HS-5 (cell line): ENCODE results near the gene MAP3K2.

Experiments
- DNase-seq: peaks from one replicate; pipeline ENCODE4 v3.0.0-alpha.2; 2012; ENCODE audit warnings: low read depth

MAP3K2 gene, protein sequence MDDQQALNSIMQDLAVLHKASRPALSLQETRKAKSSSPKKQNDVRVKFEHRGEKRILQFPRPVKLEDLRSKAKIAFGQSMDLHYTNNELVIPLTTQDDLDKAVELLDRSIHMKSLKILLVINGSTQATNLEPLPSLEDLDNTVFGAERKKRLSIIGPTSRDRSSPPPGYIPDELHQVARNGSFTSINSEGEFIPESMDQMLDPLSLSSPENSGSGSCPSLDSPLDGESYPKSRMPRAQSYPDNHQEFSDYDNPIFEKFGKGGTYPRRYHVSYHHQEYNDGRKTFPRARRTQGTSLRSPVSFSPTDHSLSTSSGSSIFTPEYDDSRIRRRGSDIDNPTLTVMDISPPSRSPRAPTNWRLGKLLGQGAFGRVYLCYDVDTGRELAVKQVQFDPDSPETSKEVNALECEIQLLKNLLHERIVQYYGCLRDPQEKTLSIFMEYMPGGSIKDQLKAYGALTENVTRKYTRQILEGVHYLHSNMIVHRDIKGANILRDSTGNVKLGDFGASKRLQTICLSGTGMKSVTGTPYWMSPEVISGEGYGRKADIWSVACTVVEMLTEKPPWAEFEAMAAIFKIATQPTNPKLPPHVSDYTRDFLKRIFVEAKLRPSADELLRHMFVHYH

DNA sequence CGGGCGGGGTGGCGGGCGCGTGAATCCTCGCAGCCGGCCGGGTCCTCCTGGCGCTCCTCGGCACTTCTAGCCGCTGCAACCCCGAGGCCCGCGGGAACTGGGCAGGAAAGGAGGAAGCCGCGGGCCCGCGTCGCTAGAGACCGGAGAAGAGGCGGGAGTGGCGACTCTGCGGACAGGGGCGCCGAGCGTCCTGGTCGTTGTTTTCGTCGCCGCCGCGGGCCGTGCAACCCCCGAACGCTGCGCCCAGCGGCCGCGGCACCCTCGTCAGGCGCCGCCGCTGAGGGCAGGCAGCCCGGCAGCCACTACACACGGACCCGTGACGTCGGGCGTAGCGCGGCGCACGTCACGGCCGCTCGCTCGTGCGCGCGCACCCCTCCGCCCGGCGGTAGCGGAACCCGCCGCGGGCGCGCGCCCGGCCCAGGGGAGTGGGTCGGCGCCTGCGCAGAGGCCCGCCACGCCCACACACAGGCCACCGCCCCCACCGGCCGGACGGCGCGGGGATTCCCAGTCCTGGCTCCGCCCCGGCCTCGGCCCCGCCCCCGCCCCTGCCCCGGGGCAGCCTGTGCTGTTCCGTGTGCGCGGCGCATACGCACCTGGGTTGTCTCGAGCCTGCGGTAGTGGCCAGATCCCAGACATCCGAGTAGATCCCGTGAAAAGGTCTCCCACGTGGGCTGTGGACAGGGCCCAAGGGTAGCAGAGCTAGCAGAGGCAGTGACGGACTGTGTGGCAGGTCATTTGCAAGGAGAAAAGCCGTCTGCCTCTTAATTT is at the start of gene MAP3K2:
TSS of gene MAP3K2 (minus strand) at position 321 of the 768 bp plus-strand sequence. CDS start 44,846 bp downstream, outside the sequence.
- DNase-seq: no peak

DNA sequence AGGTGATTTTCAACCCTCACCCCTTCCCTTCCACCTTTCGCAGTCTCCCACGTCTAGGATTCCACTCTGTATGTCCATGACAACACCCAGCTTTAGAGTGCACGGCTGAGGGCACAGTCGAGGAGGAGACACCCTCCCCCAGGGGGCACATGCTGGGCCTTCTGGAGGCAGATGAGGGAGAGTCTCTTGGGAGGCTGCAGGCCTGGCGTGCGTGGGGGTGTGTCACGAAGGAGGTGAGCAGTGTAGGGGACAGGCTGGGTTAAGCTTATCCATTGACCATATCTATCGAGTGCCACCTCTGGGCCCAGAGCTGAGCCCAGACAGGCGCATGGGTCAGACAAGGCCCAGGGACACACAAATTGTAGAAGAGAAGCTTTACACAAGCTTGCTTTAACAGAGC is 49.3 kb upstream of the MAP3K2 start:
- no peak for DNase-seq

DNA sequence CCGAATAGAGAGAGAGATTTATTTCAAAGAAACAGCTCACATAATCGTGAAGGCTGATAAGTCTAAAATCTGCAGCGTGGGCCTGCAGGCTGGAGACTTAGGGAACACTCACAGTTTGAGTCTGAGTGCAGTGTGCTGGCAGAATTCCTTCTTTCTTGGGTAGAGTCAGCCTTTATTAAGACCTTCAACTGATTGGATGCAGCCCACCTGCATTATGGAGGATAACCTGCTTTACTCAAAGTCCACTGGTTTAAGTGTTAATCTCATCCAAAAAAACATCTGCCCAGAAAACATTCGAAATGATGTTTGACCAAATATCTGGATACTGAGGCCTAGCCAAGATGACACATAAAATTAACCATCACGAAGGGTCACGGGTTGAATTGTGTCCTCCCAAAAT is 46.7 kb upstream of the MAP3K2 start:
- DNase-seq: no peak

DNA sequence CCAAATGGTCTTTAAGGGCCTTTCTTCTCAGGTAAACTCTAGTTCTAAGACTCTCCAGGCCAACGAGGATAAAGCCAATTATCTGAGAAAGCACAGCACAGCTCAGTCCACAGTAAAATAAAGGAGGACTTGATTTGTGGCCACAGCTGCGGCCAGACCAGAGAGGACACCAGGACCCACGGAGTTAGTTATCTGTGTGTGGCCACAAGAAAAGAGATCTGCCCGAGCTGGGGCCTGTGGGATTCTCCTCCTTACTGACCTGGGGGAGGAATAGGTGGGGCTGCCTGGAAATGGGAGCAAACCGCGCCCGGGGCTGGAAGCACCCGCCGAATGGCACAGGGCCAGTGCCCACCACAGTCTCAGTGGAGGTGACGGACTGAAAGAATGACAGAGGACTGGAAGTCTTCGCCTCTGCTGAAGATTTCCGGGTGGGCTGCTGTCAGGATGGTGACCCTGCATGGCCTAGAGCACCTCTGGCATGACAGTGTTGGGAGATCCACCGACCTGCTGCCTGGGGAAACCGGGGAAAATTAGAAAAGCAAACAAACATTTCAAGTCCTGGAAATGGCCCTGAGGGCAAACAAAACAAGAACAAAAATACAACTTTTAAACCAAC is 43.7 kb upstream of the MAP3K2 start:
- DNase-seq: no peak

DNA sequence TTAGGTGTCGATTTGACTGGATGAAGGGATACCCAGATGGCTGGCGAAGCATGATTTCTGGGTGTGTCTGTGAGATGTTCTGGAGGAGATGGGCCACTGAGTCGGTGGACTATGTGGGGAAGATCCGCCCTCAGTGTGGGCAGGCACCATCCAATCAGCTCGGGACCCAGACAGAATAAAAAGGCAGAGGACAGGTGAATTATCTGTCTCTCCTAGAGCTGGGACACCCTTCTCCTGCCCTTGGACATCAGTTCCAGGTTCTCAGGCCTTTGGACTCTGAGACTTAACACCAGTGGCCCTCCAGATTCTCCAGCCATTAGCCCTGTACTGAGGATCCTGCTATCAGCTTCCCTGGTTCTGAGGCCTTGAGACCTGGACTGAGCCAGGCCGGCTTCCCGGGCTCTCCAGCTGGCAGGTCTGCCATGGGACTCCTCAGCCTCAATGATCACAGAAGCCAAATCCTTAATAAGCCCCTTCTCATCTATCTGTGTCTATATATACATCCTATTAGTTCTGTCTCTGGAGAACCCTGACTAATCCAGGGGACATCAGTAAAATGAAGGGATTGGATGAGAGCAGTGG is 42.2 kb upstream of the MAP3K2 start:
- no peak for DNase-seq

DNA sequence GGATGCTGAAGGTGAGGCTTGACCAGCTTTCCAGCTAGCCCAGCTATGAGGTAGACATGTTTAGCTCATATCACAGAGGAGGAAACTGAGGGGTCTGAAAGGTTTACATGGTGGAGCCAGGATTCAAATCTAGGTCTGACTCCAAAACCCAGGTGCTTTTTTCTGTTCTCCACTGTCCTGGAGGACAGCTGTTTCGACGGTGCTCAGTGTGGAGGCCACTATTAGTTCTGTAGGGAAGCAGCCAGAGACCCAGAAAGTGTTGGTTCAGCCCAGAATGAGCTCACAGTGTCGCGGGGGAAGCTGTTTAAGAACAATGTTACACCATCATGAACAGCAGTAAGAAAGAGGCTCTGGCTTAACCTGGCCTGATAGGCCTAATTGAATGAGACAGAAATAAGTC is 41.5 kb upstream of the MAP3K2 start:
- no peak for DNase-seq

DNA sequence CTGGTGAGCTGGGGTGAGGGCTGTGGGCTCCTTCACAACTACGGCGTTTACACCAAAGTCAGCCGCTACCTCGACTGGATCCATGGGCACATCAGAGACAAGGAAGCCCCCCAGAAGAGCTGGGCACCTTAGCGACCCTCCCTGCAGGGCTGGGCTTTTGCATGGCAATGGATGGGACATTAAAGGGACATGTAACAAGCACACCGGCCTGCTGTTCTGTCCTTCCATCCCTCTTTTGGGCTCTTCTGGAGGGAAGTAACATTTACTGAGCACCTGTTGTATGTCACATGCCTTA is 41.0 kb upstream of the MAP3K2 start:
- DNase-seq: no peak

DNA sequence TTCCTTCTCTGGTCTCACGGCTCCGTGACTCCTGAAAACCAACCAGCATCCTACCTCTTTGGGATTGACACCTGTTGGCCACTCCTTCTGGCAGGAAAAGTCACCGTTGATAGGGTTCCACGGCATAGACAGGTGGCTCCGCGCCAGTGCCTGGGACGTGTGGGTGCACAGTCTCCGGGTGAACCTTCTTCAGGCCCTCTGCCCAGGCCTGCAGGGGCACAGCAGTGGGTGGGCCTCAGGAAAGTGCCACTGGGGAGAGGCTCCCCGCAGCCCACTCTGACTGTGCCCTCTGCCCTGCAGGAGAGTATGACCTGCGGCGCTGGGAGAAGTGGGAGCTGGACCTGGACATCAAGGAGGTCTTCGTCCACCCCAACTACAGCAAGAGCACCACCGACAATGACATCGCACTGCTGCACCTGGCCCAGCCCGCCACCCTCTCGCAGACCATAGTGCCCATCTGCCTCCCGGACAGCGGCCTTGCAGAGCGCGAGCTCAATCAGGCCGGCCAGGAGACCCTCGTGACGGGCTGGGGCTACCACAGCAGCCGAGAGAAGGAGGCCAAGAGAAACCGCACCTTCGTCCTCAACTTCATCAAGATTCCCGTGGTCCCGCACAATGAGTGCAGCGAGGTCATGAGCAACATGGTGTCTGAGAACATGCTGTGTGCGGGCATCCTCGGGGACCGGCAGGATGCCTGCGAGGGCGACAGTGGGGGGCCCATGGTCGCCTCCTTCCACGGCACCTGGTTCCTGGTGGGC is 40.5 kb upstream of the MAP3K2 start:
- DNase-seq: no peak

DNA sequence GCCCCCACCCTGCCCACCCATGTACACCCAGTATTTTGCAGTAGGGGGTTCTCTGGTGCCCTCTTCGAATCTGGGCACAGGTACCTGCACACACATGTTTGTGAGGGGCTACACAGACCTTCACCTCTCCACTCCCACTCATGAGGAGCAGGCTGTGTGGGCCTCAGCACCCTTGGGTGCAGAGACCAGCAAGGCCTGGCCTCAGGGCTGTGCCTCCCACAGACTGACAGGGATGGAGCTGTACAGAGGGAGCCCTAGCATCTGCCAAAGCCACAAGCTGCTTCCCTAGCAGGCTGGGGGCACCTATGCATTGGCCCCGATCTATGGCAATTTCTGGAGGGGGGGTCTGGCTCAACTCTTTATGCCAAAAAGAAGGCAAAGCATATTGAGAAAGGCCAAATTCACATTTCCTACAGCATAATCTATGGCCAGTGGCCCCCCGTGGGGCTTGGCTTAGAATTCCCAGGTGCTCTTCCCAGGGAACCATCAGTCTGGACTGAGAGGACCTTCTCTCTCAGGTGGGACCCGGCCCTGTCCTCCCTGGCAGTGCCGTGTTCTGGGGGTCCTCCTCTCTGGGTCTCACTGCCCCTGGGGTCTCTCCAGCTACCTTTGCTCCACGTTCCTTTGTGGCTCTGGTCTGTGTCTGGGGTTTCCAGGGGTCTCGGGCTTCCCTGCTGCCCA is 39.7 kb upstream of the MAP3K2 start:
- no peak for DNase-seq

DNA sequence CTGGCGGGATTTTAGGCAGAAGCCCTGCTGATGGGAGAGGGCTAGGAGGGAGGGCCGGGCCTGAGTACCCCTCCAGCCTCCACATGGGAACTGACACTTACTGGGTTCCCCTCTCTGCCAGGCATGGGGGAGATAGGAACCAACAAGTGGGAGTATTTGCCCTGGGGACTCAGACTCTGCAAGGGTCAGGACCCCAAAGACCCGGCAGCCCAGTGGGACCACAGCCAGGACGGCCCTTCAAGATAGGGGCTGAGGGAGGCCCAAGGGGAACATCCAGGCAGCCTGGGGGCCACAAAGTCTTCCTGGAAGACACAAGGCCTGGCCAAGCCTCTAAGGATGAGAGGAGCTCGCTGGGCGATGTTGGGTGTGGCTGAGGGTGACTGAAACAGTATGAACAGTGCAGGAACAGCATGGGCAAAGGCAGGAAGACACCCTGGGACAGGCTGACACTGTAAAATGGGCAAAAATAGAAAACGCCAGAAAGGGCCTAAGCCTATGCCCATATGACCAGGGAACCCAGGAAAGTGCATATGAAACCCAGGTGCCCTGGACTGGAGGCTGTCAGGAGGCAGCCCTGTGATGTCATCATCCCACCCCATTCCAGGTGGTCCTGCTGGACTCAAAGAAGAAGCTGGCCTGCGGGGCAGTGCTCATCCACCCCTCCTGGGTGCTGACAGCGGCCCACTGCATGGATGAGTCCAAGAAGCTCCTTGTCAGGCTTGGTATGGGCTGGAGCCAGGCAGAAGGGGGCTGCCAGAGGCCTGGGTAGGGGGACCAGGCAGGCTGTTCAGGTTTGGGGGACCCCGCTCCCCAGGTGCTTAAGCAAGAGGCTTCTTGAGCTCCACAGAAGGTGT is 39.0 kb upstream of the MAP3K2 start:
- DNase-seq: no peak

DNA sequence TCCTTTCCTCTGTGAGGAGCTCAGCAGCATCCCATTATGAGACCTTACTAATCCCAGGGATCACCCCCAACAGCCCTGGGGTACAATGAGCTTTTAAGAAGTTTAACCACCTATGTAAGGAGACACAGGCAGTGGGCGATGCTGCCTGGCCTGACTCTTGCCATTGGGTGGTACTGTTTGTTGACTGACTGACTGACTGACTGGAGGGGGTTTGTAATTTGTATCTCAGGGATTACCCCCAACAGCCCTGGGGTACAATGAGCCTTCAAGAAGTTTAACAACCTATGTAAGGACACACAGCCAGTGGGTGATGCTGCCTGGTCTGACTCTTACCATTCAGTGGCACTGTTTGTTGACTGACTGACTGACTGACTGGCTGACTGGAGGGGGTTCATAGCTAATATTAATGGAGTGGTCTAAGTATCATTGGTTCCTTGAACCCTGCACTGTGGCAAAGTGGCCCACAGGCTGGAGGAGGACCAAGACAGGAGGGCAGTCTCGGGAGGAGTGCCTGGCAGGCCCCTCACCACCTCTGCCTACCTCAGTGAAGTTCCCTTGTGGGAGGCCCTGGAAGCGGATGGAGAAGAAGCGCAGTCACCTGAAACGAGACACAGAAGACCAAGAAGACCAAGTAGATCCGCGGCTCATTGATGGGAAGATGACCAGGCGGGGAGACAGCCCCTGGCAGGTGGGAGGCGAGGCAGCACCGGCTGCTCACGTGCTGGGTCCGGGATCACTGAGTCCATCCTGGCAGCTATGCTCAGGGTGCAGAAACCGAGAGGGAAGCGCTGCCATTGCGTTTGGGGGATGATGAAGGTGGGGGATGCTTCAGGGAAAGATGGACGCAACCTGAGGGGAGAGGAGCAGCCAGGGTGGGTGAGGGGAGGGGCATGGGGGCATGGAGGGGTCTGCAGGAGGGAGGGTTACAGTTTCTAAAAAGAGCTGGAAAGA is 38.0 kb upstream of the MAP3K2 start:
- no peak for DNase-seq

DNA sequence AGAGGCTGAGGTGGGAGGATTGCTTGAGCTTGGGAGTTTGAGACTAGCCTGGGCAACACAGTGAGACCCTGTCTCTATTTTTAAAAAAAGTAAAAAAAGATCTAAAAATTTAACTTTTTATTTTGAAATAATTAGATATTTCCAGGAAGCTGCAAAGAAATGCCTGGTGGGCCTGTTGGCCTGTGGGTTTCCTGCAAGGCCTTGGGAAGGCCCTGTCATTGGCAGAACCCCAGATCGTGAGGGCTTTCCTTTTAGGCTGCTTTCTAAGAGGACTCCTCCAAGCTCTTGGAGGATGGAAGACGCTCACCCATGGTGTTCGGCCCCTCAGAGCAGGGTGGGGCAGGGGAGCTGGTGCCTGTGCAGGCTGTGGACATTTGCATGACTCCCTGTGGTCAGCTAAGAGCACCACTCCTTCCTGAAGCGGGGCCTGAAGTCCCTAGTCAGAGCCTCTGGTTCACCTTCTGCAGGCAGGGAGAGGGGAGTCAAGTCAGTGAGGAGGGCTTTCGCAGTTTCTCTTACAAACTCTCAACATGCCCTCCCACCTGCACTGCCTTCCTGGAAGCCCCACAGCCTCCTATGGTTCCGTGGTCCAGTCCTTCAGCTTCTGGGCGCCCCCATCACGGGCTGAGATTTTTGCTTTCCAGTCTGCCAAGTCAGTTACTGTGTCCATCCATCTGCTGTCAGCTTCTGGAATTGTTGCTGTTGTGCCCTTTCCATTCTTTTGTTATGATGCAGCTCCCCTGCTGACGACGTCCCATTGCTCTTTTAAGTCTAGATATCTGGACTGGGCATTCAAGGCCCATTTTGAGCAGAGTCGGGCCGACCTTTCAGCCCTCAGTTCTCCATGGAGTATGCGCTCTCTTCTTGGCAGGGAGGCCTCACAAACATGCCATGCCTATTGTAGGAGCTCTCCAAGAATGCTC is 37.1 kb upstream of the MAP3K2 start:
- no peak for DNase-seq

DNA sequence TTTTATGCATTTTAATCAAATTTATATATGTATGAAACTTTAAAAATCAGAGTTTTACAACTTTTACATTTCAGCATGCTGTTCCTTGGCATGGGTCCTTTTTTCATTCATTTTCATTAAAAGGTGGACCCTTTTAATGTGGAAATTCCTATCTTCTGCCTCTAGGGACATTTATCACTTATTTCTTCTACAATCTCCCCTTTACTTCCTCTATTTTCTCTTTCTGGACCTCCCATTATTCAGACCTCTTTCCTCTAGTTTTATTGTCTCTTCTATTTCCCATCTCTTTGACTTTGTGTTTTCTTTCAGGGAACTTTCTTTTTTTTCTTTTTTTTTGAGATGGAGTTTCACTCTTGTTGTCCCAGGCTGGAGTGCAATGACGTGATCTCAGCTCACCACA is 36.1 kb upstream of the MAP3K2 start:
- no peak for DNase-seq

DNA sequence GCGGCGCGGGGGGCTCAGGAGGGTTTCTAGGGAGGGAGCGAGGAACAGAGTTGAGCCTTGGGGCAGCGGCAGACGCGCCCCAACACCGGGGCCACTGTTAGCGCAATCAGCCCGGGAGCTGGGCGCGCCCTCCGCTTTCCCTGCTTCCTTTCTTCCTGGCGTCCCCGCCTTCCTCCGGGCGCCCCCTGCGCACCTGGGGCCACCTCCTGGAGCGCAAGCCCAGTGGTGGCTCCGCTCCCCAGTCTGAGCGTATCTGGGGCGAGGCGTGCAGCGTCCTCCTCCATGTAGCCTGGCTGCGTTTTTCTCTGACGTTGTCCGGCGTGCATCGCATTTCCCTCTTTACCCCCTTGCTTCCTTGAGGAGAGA is 35.7 kb upstream of the MAP3K2 start:
- no peak for DNase-seq

DNA sequence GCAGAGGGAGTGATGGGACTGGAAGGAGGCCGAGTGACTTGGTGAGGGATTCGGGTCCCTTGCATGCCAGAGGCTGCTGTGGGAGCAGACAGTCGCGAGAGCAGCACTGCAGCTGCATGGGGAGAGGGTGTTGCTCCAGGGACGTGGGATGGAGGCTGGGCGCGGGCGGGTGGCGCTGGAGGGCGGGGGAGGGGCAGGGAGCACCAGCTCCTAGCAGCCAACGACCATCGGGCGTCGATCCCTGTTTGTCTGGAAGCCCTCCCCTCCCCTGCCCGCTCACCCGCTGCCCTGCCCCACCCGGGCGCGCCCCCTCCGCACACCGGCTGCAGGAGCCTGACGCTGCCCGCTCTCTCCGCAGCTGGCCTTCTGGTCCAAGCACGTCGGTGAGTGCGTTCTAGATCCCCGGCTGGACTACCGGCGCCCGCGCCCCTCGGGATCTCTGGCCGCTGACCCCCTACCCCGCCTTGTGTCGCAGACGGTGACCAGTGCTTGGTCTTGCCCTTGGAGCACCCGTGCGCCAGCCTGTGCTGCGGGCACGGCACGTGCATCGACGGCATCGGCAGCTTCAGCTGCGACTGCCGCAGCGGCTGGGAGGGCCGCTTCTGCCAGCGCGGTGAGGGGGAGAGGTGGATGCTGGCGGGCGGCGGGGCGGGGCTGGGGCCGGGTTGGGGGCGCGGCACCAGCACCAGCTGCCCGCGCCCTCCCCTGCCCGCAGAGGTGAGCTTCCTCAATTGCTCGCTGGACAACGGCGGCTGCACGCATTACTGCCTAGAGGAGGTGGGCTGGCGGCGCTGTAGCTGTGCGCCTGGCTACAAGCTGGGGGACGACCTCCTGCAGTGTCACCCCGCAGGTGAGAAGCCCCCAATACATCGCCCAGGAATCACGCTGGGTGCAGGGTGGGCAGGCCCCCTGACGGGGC is 35.0 kb upstream of the MAP3K2 start:
- no peak for DNase-seq

DNA sequence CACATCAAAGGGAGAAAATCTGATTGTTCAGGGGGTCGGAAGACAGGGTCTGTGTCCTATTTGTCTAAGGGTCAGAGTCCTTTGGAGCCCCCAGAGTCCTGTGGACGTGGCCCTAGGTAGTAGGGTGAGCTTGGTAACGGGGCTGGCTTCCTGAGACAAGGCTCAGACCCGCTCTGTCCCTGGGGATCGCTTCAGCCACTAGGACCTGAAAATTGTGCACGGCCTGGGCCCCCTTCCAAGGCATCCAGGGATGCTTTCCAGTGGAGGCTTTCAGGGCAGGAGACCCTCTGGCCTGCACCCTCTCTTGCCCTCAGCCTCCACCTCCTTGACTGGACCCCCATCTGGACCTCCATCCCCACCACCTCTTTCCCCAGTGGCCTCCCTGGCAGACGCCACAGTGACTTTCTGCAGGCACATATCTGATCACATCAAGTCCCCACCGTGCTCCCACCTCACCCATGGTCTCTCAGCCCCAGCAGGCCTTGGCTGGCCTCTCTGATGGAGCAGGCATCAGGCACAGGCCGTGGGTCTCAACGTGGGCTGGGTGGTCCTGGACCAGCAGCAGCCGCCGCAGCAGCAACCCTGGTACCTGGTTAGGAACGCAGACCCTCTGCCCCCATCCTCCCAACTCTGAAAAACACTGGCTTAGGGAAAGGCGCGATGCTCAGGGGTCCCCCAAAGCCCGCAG is 34.2 kb upstream of the MAP3K2 start:
- DNase-seq: no peak
